H1 (cell line): ENCODE measurements around the gene UGT1A8. TPM values are rescaled to one million over a fixed set of nuclear protein-coding genes. Genes with fewer than 3 reads are reported as not detected.
"Not testable (repeated sequence)": the region's sequence is repeated elsewhere in the genome, so short reads cannot be mapped to it uniquely, and the experiment has no call there.

ENCODE experiments used
- CTCF ChIA-PET: fragments of 300-600 bp; sonication (Branson Sonifier 250); formaldehyde crosslinking; loops from one replicate; lab custom pipeline; 2021; ENCODE audit not compliant: partially characterized antibody; lab: Charles Lee
- POLR2A ChIA-PET: fragments of 300-600 bp; sonication (Branson Sonifier 250); formaldehyde crosslinking; loops from one replicate; lab custom pipeline; 2021; ENCODE audit warnings: inconsistent platforms; ENCODE audit not compliant: partially characterized antibody; lab: Charles Lee
- DNase-seq, 2 experiments: peaks; one replicate each; pipeline versions ENCODE4 v3.0.0 to v3.0.0-alpha.2; 2010 to 2022; ENCODE audit warnings: low spot score in 2 of 2, low read depth in 1 of 2, mixed read lengths in 1 of 2
- FAIRE-seq: peaks from 2 replicates; lab custom pipeline; 2011; peaks lifted over from hg19 to GRCh38; lab: Jason Lieb, UNC
- H2AFZ ChIP-seq: 2 replicates; pipeline ENCODE4 v1.8.1; 2012; ENCODE audit warnings: low read length, inconsistent platforms
- H2AK5ac ChIP-seq: 2 replicates; pipeline ENCODE4 v1.6.1; 2013; ENCODE audit warnings: low read depth, low read length
- H2BK120ac ChIP-seq: replicated peaks from 2 replicates; pipeline ENCODE3; 2013; ENCODE audit warnings: low read depth, low read length, inconsistent platforms
- H2BK12ac ChIP-seq: 2 replicates; pipeline ENCODE4 v1.6.1; 2013; ENCODE audit warnings: low read depth, low read length
- H2BK15ac ChIP-seq: 2 replicates; pipeline ENCODE4 v1.6.1; 2013; ENCODE audit warnings: low read length
- H2BK20ac ChIP-seq: 2 replicates; pipeline ENCODE4 v1.6.1; 2013; ENCODE audit warnings: low read length
- H2BK5ac ChIP-seq: 2 replicates; pipeline ENCODE4 v1.6.1; 2013; ENCODE audit warnings: low read depth, low read length
- H3K14ac ChIP-seq: 2 replicates; pipeline ENCODE4 v1.6.1; 2013; ENCODE audit warnings: inconsistent platforms; ENCODE audit not compliant: insufficient read length
- H3K18ac ChIP-seq: 2 replicates; pipeline ENCODE4 v1.6.1; 2013; ENCODE audit warnings: low read length; ENCODE audit errors: extremely low read depth
- H3K23ac ChIP-seq: 2 replicates; pipeline ENCODE4 v1.6.1; 2013; ENCODE audit warnings: inconsistent platforms; ENCODE audit not compliant: insufficient read length
- H3K23me2 ChIP-seq: 2 replicates; pipeline ENCODE4 v1.6.1; 2013; ENCODE audit warnings: low read depth, low read length
- H3K27ac ChIP-seq: 2 replicates; pipeline ENCODE4 v1.6.1; 2011; ENCODE audit warnings: low read depth, low read length, inconsistent platforms
- H3K27me3 ChIP-seq, 4 experiments: replicated peaks in 1 of 4; 1 replicate in 1 of 4; 2 replicates in 3 of 4; pipeline versions ENCODE4 v1.6.1 to v1.8.1; 2011 to 2013; ENCODE audit warnings: low read length in 3 of 4, mild to moderate bottlenecking in 3 of 4, inconsistent platforms in 2 of 4, mixed read lengths in 2 of 4, moderate library complexity in 1 of 4; ENCODE audit not compliant: control insufficient read depth in 3 of 4, insufficient read depth in 3 of 4; ENCODE audit errors: extremely low read depth in 1 of 4
- H3K36me3 ChIP-seq, 4 experiments: 2 replicates each; pipeline versions ENCODE4 v1.6.1 to v1.8.1; 2011 to 2013; ENCODE audit warnings: mild to moderate bottlenecking in 4 of 4, low read length in 3 of 4, moderate library complexity in 2 of 4, control low read depth in 1 of 4, inconsistent platforms in 1 of 4; ENCODE audit not compliant: insufficient read depth in 4 of 4, control insufficient read depth in 2 of 4
- H3K4ac ChIP-seq: replicated peaks from 2 replicates; pipeline ENCODE3; 2013; ENCODE audit warnings: low read length, low read depth, mixed read lengths, inconsistent platforms; ENCODE audit not compliant: insufficient read length
- H3K4me1 ChIP-seq, 4 experiments: replicated peaks in 1 of 4; 1 replicate in 1 of 4; 2 replicates in 3 of 4; pipeline versions ENCODE4 v1.6.1 to v1.8.1; 2011 to 2013; ENCODE audit warnings: low read length in 3 of 4, inconsistent platforms in 2 of 4, mixed read lengths in 1 of 4; ENCODE audit not compliant: insufficient read depth in 4 of 4, control insufficient read depth in 3 of 4
- H3K4me2 ChIP-seq, 2 experiments: 2 replicates each; pipeline versions ENCODE4 v1.6.1 to v1.8.1; 2011 to 2013; ENCODE audit warnings: low read depth in 2 of 2, low read length in 2 of 2, control low read depth in 1 of 2, inconsistent platforms in 1 of 2, mild to moderate bottlenecking in 1 of 2; ENCODE audit not compliant: insufficient read depth in 1 of 2
- H3K4me3 ChIP-seq, 4 experiments: fragments of 200-600, 300-600 bp in 1 of 4; sonication (generic), shearing (Covaris generic), sonication (Bioruptor Twin) in 1 of 4; 2 replicates each; pipeline versions ENCODE4 v1.5.1 to v1.8.1; 2011 to 2016; ENCODE audit warnings: low read length in 4 of 4, low read depth in 3 of 4, control low read depth in 2 of 4, inconsistent platforms in 2 of 4, mild to moderate bottlenecking in 2 of 4, mixed read lengths in 1 of 4, moderate library complexity in 1 of 4; ENCODE audit not compliant: insufficient read depth in 2 of 4; ENCODE audit errors: extremely low read depth in 1 of 4
- H3K56ac ChIP-seq: replicated peaks from 2 replicates; pipeline ENCODE3; 2013; ENCODE audit warnings: low read depth, mild to moderate bottlenecking, mixed read lengths, low read length, inconsistent platforms; ENCODE audit not compliant: insufficient read length
- H3K79me1 ChIP-seq: 2 replicates; pipeline ENCODE4 v1.6.1; 2013; ENCODE audit warnings: low read depth, low read length, control low read depth
- H3K79me2 ChIP-seq, 2 experiments: 2 replicates each; pipeline versions ENCODE4 v1.6.1 to v1.8.1; 2012 to 2013; ENCODE audit warnings: low read length in 2 of 2, mild to moderate bottlenecking in 2 of 2, inconsistent platforms in 1 of 2; ENCODE audit not compliant: insufficient read depth in 2 of 2, control insufficient read depth in 1 of 2
- H3K9ac ChIP-seq, 4 experiments: replicated peaks in 1 of 4; 1 replicate in 1 of 4; 2 replicates in 3 of 4; pipeline versions ENCODE4 v1.6.1 to v1.8.1; 2011 to 2013; ENCODE audit warnings: low read depth in 3 of 4, low read length in 3 of 4, control low read depth in 2 of 4, mild to moderate bottlenecking in 2 of 4, moderate library complexity in 2 of 4, inconsistent platforms in 1 of 4; ENCODE audit errors: extremely low read depth in 1 of 4
- H3K9me3 ChIP-seq, 2 experiments: 2 replicates each; pipeline versions ENCODE4 v1.6.1 to v1.8.1; 2012 to 2013; ENCODE audit warnings: mild to moderate bottlenecking in 2 of 2, moderate library complexity in 2 of 2, control low read depth in 1 of 2, inconsistent platforms in 1 of 2, low read depth in 1 of 2, low read length in 1 of 2, mixed read lengths in 1 of 2; ENCODE audit not compliant: insufficient read depth in 2 of 2
- H4K20me1 ChIP-seq, 2 experiments: replicated peaks in 1 of 2; 2 replicates each; pipeline versions ENCODE3 to v1.8.1; 2011 to 2013; ENCODE audit warnings: inconsistent platforms in 2 of 2, low read length in 2 of 2, mild to moderate bottlenecking in 1 of 2; ENCODE audit not compliant: insufficient read depth in 2 of 2, control insufficient read depth in 1 of 2
- H4K5ac ChIP-seq: 2 replicates; pipeline ENCODE4 v1.6.1; 2013; ENCODE audit warnings: low read length, low read depth, mixed read lengths, inconsistent platforms; ENCODE audit not compliant: insufficient read length
- H4K8ac ChIP-seq: 2 replicates; pipeline ENCODE4 v1.8.0; 2013; ENCODE audit warnings: mild to moderate bottlenecking, moderate library complexity, low read length, inconsistent platforms; ENCODE audit not compliant: insufficient read depth; ENCODE audit errors: extremely low read depth
- H4K91ac ChIP-seq: replicated peaks from 2 replicates; pipeline ENCODE3; 2013; ENCODE audit warnings: low read length, mixed read lengths, inconsistent platforms; ENCODE audit not compliant: insufficient read length
- WGBS, 2 experiments: shearing (Covaris generic) in 1 of 2; methylation state at CpG; one replicate each; pipeline versions ENCODE4 v1.1.6 to v1.1.7; 2013 to 2015; ENCODE audit warnings: low lambda C conversion rate in 2 of 2, mixed read lengths in 2 of 2, inconsistent platforms in 1 of 2, low coverage in 1 of 2, missing lambda C conversion rate in 1 of 2; ENCODE audit not compliant: insufficient replicate concordance in 2 of 2, insufficient coverage in 1 of 2, insufficient read length in 1 of 2; ENCODE audit errors: extremely low coverage in 1 of 2, missing lambda C conversion rate in 1 of 2; 5-methylcytosine and 5-hydroxymethylcytosine counted together
- long read RNA-seq, 2 experiments: library from RNA in 1 of 2; library from capped mRNA in 1 of 2; stranded (forward); transcript quantifications; one replicate each; pipeline ENCODE4 v2.0.0, GENCODE V29; 2021; ENCODE audit warnings: inconsistent platforms in 1 of 2
- polyA minus RNA-seq, 3 experiments: library from RNA; depleted of rRNA, polyadenylated mRNA; stranded (reverse); fragments of >200 nt; gene quantifications; 1 replicate in 2 of 3; 2 replicates in 1 of 3; pipeline ENCODE4 v1.2.3, GENCODE V29; 2011
- polyA plus RNA-seq, 7 experiments: library from polyadenylated mRNA; depleted of rRNA in 3 of 7; stranded (reverse) in 5 of 7; unstranded in 2 of 7; fragments of >200 nt in 5 of 7; fragments of 200-250 nt in 2 of 7; gene quantifications; 1 replicate in 5 of 7; 2 replicates in 1 of 7; 4 replicates in 1 of 7; pipeline versions ENCODE4 v1.2.1 to v1.2.3, GENCODE V29; 2011 to 2013; ENCODE audit warnings: missing spikeins in 2 of 7, mixed read lengths in 2 of 7
- total RNA-seq: library from RNA; stranded (reverse); fragmentation: NEBNext Ultra II Directional; extraction: Animal tissue kit (Norgen Biotek cat#: 25700); gene quantifications from 2 replicates; pipeline ENCODE4 v1.2.1, GENCODE V29; 2021

UGT1A8 gene
- total RNA-seq (not detected in 2 replicates), polyA plus RNA-seq (2011; rRNA removed) (0.03 TPM in 1 of 2 replicates, not detected in the other), polyA minus RNA-seq (2011; rRNA and poly(A)+ RNA removed) (not detected in 2 replicates)
- polyA plus RNA-seq (2011; cell fraction: cytosol; rRNA removed) = not detected
- polyA plus RNA-seq (2011; cell fraction: nucleus; rRNA removed) = 0.06 TPM
- polyA plus RNA-seq (2012, experiment 1 of 2) = not detected in 4 replicates
- polyA plus RNA-seq (2012, experiment 2 of 2) = not detected
- polyA plus RNA-seq (2013, experiment 1 of 2) = not detected
- not detected for polyA plus RNA-seq (2013, experiment 2 of 2)
- not detected for polyA minus RNA-seq (2011; cell fraction: cytosol; rRNA and poly(A)+ RNA removed)
- polyA minus RNA-seq (2011; cell fraction: nucleus; rRNA and poly(A)+ RNA removed) = 0.40 TPM
- long read RNA-seq, experiment 1 = 0 reads
- long read RNA-seq, experiment 2 = 0 reads

GRCh38 chr2:233617476-233617875, at the start of gene UGT1A8:
TSS of gene UGT1A8 (plus strand) at chr2:233617633. CDS start at chr2:233617708, 75 bp downstream.
- H3K27ac ChIP-seq, H2BK5ac ChIP-seq, H4K5ac ChIP-seq, H2BK20ac ChIP-seq, H2AFZ ChIP-seq, H3K14ac ChIP-seq, DNase-seq, H2BK15ac ChIP-seq, H3K4ac ChIP-seq, FAIRE-seq, H3K23me2 ChIP-seq, H3K18ac ChIP-seq, H4K8ac ChIP-seq, H4K20me1 ChIP-seq, H3K4me3 ChIP-seq, H3K56ac ChIP-seq, H3K79me1 ChIP-seq, H3K9ac ChIP-seq, H3K36me3 ChIP-seq, H3K79me2 ChIP-seq, H3K4me1 ChIP-seq, H2BK12ac ChIP-seq, H2AK5ac ChIP-seq, H2BK120ac ChIP-seq, H3K4me2 ChIP-seq, H3K9me3 ChIP-seq, POLR2A ChIA-PET, H3K27me3 ChIP-seq, H4K91ac ChIP-seq, H3K23ac ChIP-seq: not testable (repeated sequence)
- WGBS, 2 experiments = 89% methylated on average over 5 of the region's 5 CpGs; no CpG with 5 or more reads in 1 of the 2 experiments
- CTCF ChIA-PET = interaction anchor here (0.7 to 1.2 kb wide), 3 partner anchors 10 to 313 kb away, joined by 3 to 5 read pairs (median 3); no protein-coding TSS in a partner anchor
